GM20000 (cell line): ENCODE data around the gene HOXA3.

ENCODE experiments used
- DNase-seq: peaks from one replicate; pipeline ENCODE4 v3.0.0; 2012; ENCODE audit warnings: low spot score
- TF ChIP-seq, protein P1 (sequence below): IDR thresholded peaks from 2 replicates; pipeline ENCODE4 v1.5.1; 2012; ENCODE audit warnings: mild to moderate bottlenecking, control low read depth; ENCODE audit errors: extremely low read depth, missing control alignments

HOXA3 gene

DNA sequence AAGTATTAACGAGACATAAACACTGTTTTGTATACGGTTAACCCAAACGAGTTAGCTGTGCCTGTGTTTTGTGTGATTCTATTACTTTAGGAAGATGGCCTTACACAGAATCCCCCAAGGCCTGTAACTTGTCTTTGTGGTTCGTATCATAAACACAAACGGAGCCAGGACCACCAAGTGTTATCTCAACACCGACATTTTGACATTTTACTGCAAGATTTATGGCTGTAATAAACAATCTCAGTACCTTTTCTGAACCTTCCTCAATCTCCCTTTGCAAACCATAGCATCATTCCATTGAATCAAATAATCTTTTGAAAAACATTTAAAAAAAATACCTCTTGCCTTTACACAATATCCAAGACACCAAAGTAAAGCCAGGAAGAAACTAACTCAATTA is 19.4 kb downstream of the HOXA3 start:
- DNase-seq, result no peak
- TF ChIP-seq, protein P1, sequence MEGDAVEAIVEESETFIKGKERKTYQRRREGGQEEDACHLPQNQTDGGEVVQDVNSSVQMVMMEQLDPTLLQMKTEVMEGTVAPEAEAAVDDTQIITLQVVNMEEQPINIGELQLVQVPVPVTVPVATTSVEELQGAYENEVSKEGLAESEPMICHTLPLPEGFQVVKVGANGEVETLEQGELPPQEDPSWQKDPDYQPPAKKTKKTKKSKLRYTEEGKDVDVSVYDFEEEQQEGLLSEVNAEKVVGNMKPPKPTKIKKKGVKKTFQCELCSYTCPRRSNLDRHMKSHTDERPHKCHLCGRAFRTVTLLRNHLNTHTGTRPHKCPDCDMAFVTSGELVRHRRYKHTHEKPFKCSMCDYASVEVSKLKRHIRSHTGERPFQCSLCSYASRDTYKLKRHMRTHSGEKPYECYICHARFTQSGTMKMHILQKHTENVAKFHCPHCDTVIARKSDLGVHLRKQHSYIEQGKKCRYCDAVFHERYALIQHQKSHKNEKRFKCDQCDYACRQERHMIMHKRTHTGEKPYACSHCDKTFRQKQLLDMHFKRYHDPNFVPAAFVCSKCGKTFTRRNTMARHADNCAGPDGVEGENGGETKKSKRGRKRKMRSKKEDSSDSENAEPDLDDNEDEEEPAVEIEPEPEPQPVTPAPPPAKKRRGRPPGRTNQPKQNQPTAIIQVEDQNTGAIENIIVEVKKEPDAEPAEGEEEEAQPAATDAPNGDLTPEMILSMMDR, result no peak

DNA sequence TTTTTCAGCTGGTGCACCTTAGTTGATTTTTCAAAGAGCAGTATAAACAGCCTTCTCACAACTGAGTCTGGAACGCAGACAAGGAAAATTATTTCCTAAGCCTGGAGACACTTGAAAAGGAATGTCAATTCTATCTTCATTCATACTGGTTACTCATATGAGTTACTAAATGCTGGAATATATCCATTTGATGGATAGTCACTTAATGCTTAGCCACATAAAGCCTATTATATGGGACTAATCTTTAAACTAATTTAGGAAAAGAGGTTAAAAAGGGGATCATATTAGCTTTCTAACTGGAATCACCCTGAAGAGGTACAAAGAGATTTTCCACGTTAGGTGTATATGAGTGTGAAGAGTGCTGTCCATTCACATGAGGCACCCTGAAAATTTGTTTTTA is 20.2 kb downstream of the HOXA3 start:
- no peak for DNase-seq
- TF ChIP-seq, protein P1, result no peak

DNA sequence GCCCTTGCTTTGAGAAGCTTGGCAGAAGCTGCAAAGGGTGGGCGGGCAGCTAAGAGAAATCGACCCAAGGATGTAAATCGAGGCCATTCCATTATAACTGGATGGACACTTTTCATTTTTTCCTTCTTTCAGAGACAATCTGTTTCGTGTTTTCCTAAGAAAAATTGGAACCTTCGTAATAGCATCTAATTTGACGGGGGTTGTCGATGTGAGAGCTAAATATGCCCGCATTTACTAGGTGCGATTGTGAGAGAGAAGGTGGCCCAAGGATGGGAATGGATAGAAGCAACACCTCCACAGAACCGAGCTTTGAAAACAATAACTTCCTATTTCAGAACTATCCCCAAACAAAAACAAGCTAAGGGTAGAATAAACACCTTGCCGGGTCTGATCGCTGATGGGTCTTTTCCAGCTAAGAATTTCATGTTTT is 21.0 kb downstream of the HOXA3 start:
- TF ChIP-seq, protein P1, result no peak
- no peak for DNase-seq

DNA sequence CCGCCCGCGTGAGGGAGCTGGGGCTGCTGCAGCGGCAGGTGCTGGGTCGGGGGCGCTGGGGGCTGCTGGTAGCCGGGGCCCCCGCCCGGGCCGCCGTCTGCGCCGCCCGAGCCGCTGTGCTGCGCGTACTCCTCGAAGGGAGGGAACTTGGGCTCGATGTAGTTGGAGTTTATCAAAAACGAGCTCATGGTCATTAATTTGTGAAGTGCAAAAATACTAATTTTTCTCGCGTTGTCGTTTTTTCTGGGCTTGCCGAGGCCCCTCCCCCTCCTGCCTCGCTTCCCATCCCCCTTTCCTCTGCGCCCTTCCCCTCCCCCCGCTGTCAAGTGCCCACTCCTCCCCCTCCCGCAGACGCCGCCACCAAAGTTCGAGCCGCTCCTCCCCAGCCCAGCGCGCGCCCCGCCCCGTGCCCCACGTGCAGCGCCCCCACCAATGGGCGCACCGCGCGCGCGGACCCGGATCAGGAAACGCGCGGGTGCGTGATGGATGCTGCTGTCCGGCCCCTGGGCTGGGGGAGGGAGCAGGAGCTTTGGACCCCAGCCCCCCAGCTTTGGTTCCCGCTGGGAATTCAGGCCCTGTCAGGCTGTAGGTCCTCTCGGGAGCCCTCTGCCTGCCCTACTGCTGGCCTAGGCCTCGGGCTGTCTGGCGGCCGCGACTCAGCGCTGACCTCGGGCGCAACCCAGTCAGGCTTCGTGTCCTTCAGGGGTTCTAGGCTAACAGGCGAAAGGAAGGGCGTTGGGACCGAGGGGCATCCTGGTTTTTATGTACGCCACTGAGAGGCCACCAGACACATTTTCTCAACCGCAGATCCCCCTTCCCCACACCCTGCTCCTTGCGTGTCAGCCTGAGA is 21.6 kb downstream of the HOXA3 start, which contains the start of gene HOXA4:
HOXA4 (minus strand) TSS at position 218 of the 850 bp plus-strand sequence; CDS start at position 194, 24 bp downstream.
- TF ChIP-seq, protein P1, result no peak
- DNase-seq, result peak; percentile 89

DNA sequence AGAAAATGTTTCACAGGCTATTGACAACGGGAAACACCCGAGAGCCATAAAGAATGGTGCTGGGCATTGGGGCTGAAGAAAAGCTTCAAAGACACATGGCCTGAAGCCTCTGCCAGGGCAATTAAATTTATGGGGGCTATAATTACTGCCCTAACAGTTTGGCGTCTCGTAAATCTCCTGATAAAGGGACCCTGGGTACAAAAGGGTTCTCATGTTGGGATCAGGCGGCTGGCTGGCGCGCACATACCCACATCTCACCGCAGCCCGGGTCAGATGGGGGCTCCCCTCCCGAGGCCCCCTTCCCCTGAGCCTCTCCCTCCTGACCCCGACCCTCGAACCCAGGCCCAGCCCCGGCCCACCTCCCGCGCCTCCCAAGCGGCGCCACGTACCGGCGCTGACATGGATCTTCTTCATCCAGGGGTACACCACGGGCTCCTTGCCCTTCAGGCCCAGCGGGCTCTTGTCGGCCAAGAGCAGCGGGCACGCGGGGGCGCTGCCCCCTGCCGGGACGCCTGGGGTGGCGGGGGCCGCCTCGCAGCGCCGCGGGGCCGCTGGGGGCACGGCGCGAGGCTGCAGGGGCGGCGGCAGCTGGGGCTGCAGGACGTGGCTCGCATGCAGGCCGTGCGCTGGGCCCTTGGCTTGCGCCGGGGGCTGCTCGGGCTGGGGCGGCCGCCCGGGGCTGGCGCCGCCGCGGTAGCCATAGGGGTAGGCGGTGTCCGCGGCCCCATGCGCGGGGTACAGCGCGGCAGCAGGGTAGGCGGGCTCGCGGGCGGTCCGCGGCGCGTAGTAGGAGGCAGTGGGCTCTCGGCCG is 22.4 kb downstream of the HOXA3 start:
- no peak for DNase-seq
- TF ChIP-seq, protein P1, result no peak

DNA sequence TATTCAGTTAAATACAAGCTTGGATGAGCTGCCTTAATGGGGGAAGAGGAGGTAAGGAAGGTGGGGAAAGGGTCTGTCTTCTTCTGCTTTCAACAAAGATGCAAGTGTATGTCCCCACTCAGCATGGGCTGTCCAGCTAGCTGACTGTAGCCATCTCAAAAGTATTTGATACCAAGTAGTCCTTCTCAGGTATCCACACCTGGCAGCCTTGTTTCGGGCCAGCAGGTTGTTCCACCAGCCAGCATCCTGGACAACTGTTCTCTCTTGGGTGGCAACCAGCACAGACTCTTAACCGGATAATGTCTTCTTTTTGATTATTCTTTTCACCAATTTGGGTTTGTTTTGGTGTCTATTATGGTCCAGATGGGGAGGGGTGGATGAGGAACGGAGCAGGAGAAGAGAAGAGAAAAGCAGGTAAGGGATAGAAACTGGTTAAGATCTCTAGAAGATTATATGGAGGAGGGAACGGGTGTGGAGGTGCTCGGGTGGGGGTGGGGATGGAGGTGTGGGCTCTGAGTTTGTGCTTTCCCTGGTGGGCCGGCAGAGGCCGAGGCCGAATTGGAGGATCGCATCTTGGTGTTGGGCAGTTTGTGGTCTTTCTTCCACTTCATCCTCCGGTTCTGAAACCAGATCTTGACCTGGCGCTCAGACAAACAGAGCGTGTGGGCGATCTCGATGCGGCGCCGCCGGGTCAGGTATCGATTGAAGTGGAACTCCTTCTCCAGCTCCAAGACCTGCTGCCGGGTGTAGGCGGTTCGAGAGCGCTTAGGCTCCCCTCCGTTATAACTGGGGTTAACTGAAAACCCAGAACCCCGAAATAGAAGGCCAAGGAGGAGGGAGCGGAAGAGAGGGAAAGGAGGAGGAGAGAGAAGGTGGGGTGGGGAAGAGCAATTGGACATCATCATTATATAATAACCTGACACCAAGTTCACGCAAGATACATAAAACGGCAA is 23.3 kb downstream of the HOXA3 start:
- TF ChIP-seq, protein P1, result no peak
- DNase-seq, result no peak
